Left ventricle myocardium inferior (tissue), 1 donor: Measurements from ENCODE around the gene H2AZ2. TPM values are rescaled to one million over a fixed set of nuclear protein-coding genes. Genes with fewer than 3 reads are reported as not detected.
"Not testable (repeated sequence)": the region's sequence is repeated elsewhere in the genome, so short reads cannot be mapped to it uniquely, and the experiment has no call there.

Experiments
- DNase-seq: peaks from one replicate; pipeline ENCODE4 v3.0.0-alpha.2; 2020
- H3K27ac ChIP-seq: fragments of 200-600 bp; replicated peaks from 2 replicates; pipeline ENCODE4 v1.8.0; 2021
- H3K27me3 ChIP-seq: fragments of 200-600 bp; 2 replicates; pipeline ENCODE4 v1.8.0; 2021; ENCODE audit warnings: low read depth
- H3K36me3 ChIP-seq: fragments of 200-600 bp; 2 replicates; pipeline ENCODE4 v1.8.0; 2021
- H3K4me1 ChIP-seq: fragments of 200-600 bp; 2 replicates; pipeline ENCODE4 v1.8.0; 2021
- H3K4me3 ChIP-seq: fragments of 200-600 bp; 2 replicates; pipeline ENCODE4 v1.8.0; 2021; ENCODE audit warnings: mild to moderate bottlenecking, moderate library complexity
- H3K9me3 ChIP-seq: fragments of 200-600 bp; replicated peaks from 2 replicates; pipeline ENCODE4 v1.8.0; 2021
- intact Hi-C: fragments of 100-400 bp; cut with micrococcal nuclease; formaldehyde crosslinking; loops from one replicate; pipeline ENCODE4 v1.11.0; 2022
- total RNA-seq: library from RNA; stranded (reverse); fragmentation: NEBNext Ultra II Directional; extraction: Animal tissue kit (Norgen Biotek cat#: 25700); gene quantifications from one replicate; pipeline ENCODE4 v1.2.1, GENCODE V29; 2021
- TF ChIP-seq, protein P1 (sequence below): fragments of 200-600 bp; IDR thresholded peaks from 2 replicates; pipeline ENCODE4 v1.8.0; 2021; ENCODE audit warnings: antibody characterized with exemption, mild to moderate bottlenecking, borderline replicate concordance
- donor health status: DM: no; HTN: yes; CAD: no; lungs with severe emphysema.

Gene H2AZ2
- total RNA-seq, 1 donor from 2014 or later = 265 TPM

DNA sequence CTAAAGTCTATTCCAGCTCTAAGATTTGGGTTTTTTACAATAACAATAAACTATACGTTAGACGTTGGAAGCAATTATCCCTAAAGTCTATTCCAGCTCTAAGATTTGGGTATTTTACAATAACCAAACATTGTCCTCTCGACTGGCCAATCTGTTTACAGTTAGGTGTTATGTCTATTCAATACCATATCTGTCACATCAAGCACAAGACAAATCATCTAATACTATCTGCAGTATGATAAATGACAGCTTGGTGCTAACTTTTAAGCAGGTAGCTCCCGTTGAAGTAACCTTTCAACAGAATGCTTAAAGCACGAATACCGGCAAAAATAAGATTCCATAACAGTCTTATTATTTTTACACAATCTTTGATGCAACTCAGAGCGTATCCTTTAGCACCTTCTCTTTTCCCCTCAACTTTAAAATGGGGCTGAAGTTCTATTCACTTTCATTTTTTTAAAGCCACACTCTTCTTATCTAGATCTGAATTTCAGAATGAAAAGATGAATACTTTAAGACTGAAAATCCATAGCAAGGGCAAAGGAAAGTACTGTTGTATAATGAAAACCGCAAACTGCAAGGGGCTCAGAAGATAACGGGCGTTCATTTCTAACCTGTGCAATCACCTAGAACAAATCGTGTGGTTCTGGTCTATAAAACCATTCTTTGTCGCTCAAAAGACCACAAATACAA, 925 bp downstream of the H2AZ2 start:
- Histone ChIP-seq H3K4me3 (peak overlapping the region; percentile 76), H3K27ac (peak overlapping the region; percentile 98), H3K27me3 (no peaks in the 10 kb centered on the region), H3K9me3 (no peaks in the 10 kb centered on the region), H3K36me3 (peaks cover 14% of the 10 kb centered on the region), H3K4me1 (peaks cover 65% of the 10 kb centered on the region)
- TF ChIP-seq, protein P1, sequence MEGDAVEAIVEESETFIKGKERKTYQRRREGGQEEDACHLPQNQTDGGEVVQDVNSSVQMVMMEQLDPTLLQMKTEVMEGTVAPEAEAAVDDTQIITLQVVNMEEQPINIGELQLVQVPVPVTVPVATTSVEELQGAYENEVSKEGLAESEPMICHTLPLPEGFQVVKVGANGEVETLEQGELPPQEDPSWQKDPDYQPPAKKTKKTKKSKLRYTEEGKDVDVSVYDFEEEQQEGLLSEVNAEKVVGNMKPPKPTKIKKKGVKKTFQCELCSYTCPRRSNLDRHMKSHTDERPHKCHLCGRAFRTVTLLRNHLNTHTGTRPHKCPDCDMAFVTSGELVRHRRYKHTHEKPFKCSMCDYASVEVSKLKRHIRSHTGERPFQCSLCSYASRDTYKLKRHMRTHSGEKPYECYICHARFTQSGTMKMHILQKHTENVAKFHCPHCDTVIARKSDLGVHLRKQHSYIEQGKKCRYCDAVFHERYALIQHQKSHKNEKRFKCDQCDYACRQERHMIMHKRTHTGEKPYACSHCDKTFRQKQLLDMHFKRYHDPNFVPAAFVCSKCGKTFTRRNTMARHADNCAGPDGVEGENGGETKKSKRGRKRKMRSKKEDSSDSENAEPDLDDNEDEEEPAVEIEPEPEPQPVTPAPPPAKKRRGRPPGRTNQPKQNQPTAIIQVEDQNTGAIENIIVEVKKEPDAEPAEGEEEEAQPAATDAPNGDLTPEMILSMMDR = no peak
- intact Hi-C loops = loop anchor here (10.0 kb wide), 1 partner anchor 262 kb away; the partner anchor contains the start of gene TMED4
- DNase-seq = no peak

DNA sequence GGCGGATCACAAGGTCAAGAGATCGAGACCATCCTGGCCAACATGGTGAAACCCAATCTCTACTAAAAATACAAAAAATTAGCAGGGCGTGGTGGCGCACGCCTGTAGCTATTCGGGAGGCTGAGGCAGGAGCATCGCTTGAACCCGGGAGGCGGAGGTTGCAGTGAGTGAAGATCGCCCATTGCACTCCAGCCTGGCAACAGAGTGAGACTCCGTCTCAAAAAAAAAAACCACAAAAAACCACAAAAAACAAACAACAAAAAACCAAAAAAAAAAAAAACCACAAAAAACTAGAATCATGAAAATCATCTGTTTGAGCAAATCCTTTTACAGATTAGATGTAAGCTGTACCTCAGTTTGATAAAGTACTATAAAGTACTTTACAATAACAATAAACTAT, 1.5 kb downstream of the H2AZ2 start:
- H3K4me1 ChIP-seq = peaks cover 71% of the 10 kb centered on the region
- DNase-seq = not testable (repeated sequence)
- intact Hi-C loops = loop anchor here (10.0 kb wide), 1 partner anchor 262 kb away; the partner anchor contains the start of gene TMED4

DNA sequence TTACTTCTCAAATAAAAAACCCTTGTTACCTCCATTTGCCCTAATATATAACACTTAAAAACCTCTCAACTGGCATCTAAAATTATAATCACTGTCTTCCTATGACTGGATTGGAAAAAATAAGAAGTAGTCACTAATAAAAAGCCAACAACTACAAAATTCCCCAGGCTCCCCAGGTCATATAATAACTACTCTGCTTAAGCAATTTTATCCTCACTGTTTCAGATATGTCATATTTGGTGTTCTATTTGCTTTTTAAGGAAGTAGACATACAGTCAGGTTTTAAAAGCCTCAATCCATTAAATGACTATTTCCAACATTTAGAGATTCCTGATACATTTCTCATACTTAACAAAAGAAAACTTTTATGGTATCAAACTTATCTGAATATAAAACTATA, 2.4 kb downstream of the H2AZ2 start:
- TF ChIP-seq, protein P1 = no peak
- no peaks in the 10 kb centered on the region for H3K27me3 ChIP-seq
- peak overlapping the region; percentile 38 for H3K27ac ChIP-seq
- peaks cover 74% of the 10 kb centered on the region for H3K4me1 ChIP-seq
- H3K4me3 ChIP-seq = peak overlapping the region; percentile 76
- intact Hi-C loops = loop anchor here (10.0 kb wide), 1 partner anchor 261 kb away; the partner anchor contains the start of gene TMED4
- peaks cover 29% of the 10 kb centered on the region for H3K36me3 ChIP-seq
- H3K9me3 ChIP-seq = no peaks in the 10 kb centered on the region
- DNase-seq = no peak

More for the DNA sequence above, 1.5 kb downstream of the H2AZ2 start:
- Histone ChIP-seq H3K4me3 (peak overlapping the region; percentile 76), H3K27ac (peak overlapping the region; percentile 98), H3K36me3 (peaks cover 20% of the 10 kb centered on the region)
- H3K27me3 ChIP-seq, H3K9me3 ChIP-seq: not testable (repeated sequence)

DNA sequence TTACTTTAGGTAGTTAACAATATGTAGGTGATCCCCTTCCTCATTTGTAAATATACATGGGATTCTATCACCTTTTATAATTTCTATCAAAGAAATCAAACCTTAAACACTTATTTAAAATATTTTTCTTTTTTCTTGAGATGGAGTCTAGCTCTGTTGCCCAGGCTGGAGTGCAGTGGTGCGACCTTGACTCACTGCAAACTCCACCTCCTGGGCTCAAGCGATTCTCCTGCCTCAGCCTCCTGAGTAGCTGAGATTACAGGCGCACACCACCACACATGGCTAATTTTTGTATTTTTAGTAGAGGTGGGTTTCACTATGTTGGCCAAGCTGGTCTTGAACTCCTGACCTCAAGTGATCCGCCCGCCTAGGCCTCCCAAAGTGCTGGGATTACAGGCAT, 4.4 kb downstream of the H2AZ2 start:
- DNase-seq, H3K27me3 ChIP-seq, H3K9me3 ChIP-seq, H3K4me3 ChIP-seq: not testable (repeated sequence)
- intact Hi-C loops = loop anchor here (10.0 kb wide), 1 partner anchor 259 kb away; the partner anchor contains the start of gene TMED4
- peaks cover 66% of the 10 kb centered on the region for H3K4me1 ChIP-seq
- H3K27ac ChIP-seq = peak overlapping the region; percentile 61
- H3K36me3 ChIP-seq = peaks cover 49% of the 10 kb centered on the region

DNA sequence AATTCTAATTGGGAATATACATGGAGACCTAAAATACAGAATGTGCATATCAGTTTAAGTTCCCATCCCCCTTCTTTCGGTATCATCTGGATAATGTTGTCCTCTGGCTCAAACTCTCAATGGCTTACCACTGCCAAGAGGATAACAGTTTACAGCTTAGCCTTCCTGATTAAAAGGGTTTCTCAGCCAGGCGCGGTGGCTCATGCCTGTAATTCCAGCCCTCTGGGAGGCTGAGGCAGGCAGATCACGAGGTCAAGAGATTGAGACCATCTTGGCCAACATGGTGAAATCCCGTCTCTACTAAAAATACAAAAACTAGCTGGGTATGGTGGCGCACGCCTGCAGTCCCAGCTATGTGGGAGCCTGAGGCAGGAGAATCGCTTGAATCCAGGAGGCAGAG, 5.2 kb downstream of the H2AZ2 start:
- intact Hi-C loops = loop anchor here (10.0 kb wide), 1 partner anchor 258 kb away; the partner anchor contains the start of gene TMED4
- not testable (repeated sequence) for H3K4me3 ChIP-seq, H3K9me3 ChIP-seq, H3K27me3 ChIP-seq
- Histone ChIP-seq H3K4me1 (peaks cover 63% of the 10 kb centered on the region), H3K27ac (peak overlapping the region; percentile 61), H3K36me3 (peaks cover 53% of the 10 kb centered on the region)
- DNase-seq = peak; percentile 28

DNA sequence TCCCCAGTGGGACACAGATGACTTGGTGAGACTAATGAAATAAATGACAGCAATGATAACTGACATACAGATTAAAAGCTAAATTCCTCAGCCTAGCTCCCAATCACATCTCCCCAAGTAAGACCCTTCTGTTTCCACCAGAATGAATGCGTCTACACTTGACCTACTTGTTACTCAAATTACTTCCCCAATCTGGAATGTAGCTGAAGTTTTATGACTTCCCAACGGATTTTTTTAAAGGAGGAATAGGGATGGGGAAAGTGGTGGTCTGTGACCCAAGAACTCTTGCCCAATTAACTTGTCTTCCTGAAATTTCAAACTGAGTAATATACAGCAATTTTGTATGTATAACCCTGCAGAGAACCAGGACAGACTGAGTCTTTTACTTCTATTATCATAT, 9.1 kb downstream of the H2AZ2 start:
- TF ChIP-seq, protein P1 = no peak
- H3K4me3 ChIP-seq = no peak overlapping the region
- peaks cover 87% of the 10 kb centered on the region for H3K36me3 ChIP-seq
- peaks cover 26% of the 10 kb centered on the region for H3K4me1 ChIP-seq
- no peak for DNase-seq
- H3K27me3 ChIP-seq = no peaks in the 10 kb centered on the region
- H3K9me3 ChIP-seq = no peaks in the 10 kb centered on the region
- intact Hi-C loops = no loop called here
- no peak overlapping the region for H3K27ac ChIP-seq

DNA sequence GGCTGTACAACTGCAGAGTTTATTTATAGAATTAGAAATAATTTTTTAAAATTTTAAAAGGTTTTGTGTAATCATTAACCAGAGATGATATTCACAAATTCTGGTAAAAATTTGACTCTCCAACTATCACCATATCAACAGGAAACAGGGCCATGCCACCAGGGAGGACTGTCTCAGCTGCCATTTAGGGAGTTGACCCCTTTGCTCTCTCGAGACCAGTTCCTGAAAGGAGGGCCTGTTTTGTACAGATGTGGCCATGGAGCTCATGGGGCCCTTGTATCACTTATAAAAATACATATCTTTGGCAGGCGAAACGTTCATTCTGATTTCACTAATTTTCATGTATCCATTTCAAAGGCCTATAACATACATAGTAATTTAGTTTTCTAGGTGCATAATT, 20.3 kb downstream of the H2AZ2 start:
- no peak overlapping the region for H3K4me3 ChIP-seq
- peak overlapping the region; percentile 13 for H3K27ac ChIP-seq
- H3K36me3 ChIP-seq = peaks cover 67% of the 10 kb centered on the region
- H3K27me3 ChIP-seq = no peaks in the 10 kb centered on the region
- DNase-seq = no peak
- no peaks in the 10 kb centered on the region for H3K9me3 ChIP-seq
- peaks cover 19% of the 10 kb centered on the region for H3K4me1 ChIP-seq
- TF ChIP-seq, protein P1 = no peak
- intact Hi-C loops = no loop called here
